H1 (cell line): ENCODE data around the gene MACC1. TPM values are rescaled to one million over a fixed set of nuclear protein-coding genes. Genes with fewer than 3 reads are reported as not detected.

ENCODE experiments used
- CTCF ChIA-PET: fragments of 300-600 bp; sonication (Branson Sonifier 250); formaldehyde crosslinking; loops from one replicate; lab custom pipeline; 2021; ENCODE audit not compliant: partially characterized antibody; lab: Charles Lee
- POLR2A ChIA-PET: fragments of 300-600 bp; sonication (Branson Sonifier 250); formaldehyde crosslinking; loops from one replicate; lab custom pipeline; 2021; ENCODE audit warnings: inconsistent platforms; ENCODE audit not compliant: partially characterized antibody; lab: Charles Lee
- DNase-seq, 2 experiments: peaks; one replicate each; pipeline versions ENCODE4 v3.0.0 to v3.0.0-alpha.2; 2010 to 2022; ENCODE audit warnings: low spot score in 2 of 2, low read depth in 1 of 2, mixed read lengths in 1 of 2
- FAIRE-seq: peaks from 2 replicates; lab custom pipeline; 2011; peaks lifted over from hg19 to GRCh38; lab: Jason Lieb, UNC
- H2AFZ ChIP-seq: 2 replicates; pipeline ENCODE4 v1.8.1; 2012; ENCODE audit warnings: low read length, inconsistent platforms
- H2AK5ac ChIP-seq: 2 replicates; pipeline ENCODE4 v1.6.1; 2013; ENCODE audit warnings: low read depth, low read length
- H2BK120ac ChIP-seq: replicated peaks from 2 replicates; pipeline ENCODE3; 2013; ENCODE audit warnings: low read depth, low read length, inconsistent platforms
- H2BK12ac ChIP-seq: 2 replicates; pipeline ENCODE4 v1.6.1; 2013; ENCODE audit warnings: low read depth, low read length
- H2BK15ac ChIP-seq: 2 replicates; pipeline ENCODE4 v1.6.1; 2013; ENCODE audit warnings: low read length
- H2BK20ac ChIP-seq: 2 replicates; pipeline ENCODE4 v1.6.1; 2013; ENCODE audit warnings: low read length
- H2BK5ac ChIP-seq: 2 replicates; pipeline ENCODE4 v1.6.1; 2013; ENCODE audit warnings: low read depth, low read length
- H3K14ac ChIP-seq: 2 replicates; pipeline ENCODE4 v1.6.1; 2013; ENCODE audit warnings: inconsistent platforms; ENCODE audit not compliant: insufficient read length
- H3K18ac ChIP-seq: 2 replicates; pipeline ENCODE4 v1.6.1; 2013; ENCODE audit warnings: low read length; ENCODE audit errors: extremely low read depth
- H3K23ac ChIP-seq: 2 replicates; pipeline ENCODE4 v1.6.1; 2013; ENCODE audit warnings: inconsistent platforms; ENCODE audit not compliant: insufficient read length
- H3K23me2 ChIP-seq: 2 replicates; pipeline ENCODE4 v1.6.1; 2013; ENCODE audit warnings: low read depth, low read length
- H3K27ac ChIP-seq: 2 replicates; pipeline ENCODE4 v1.6.1; 2011; ENCODE audit warnings: low read depth, low read length, inconsistent platforms
- H3K27me3 ChIP-seq, 4 experiments: replicated peaks in 1 of 4; 1 replicate in 1 of 4; 2 replicates in 3 of 4; pipeline versions ENCODE4 v1.6.1 to v1.8.1; 2011 to 2013; ENCODE audit warnings: low read length in 3 of 4, mild to moderate bottlenecking in 3 of 4, inconsistent platforms in 2 of 4, mixed read lengths in 2 of 4, moderate library complexity in 1 of 4; ENCODE audit not compliant: control insufficient read depth in 3 of 4, insufficient read depth in 3 of 4; ENCODE audit errors: extremely low read depth in 1 of 4
- H3K36me3 ChIP-seq, 4 experiments: 2 replicates each; pipeline versions ENCODE4 v1.6.1 to v1.8.1; 2011 to 2013; ENCODE audit warnings: mild to moderate bottlenecking in 4 of 4, low read length in 3 of 4, moderate library complexity in 2 of 4, control low read depth in 1 of 4, inconsistent platforms in 1 of 4; ENCODE audit not compliant: insufficient read depth in 4 of 4, control insufficient read depth in 2 of 4
- H3K4ac ChIP-seq: replicated peaks from 2 replicates; pipeline ENCODE3; 2013; ENCODE audit warnings: low read length, low read depth, mixed read lengths, inconsistent platforms; ENCODE audit not compliant: insufficient read length
- H3K4me1 ChIP-seq, 4 experiments: replicated peaks in 1 of 4; 1 replicate in 1 of 4; 2 replicates in 3 of 4; pipeline versions ENCODE4 v1.6.1 to v1.8.1; 2011 to 2013; ENCODE audit warnings: low read length in 3 of 4, inconsistent platforms in 2 of 4, mixed read lengths in 1 of 4; ENCODE audit not compliant: insufficient read depth in 4 of 4, control insufficient read depth in 3 of 4
- H3K4me2 ChIP-seq, 2 experiments: 2 replicates each; pipeline versions ENCODE4 v1.6.1 to v1.8.1; 2011 to 2013; ENCODE audit warnings: low read depth in 2 of 2, low read length in 2 of 2, control low read depth in 1 of 2, inconsistent platforms in 1 of 2, mild to moderate bottlenecking in 1 of 2; ENCODE audit not compliant: insufficient read depth in 1 of 2
- H3K4me3 ChIP-seq, 4 experiments: fragments of 200-600, 300-600 bp in 1 of 4; sonication (generic), shearing (Covaris generic), sonication (Bioruptor Twin) in 1 of 4; 2 replicates each; pipeline versions ENCODE4 v1.5.1 to v1.8.1; 2011 to 2016; ENCODE audit warnings: low read length in 4 of 4, low read depth in 3 of 4, control low read depth in 2 of 4, inconsistent platforms in 2 of 4, mild to moderate bottlenecking in 2 of 4, mixed read lengths in 1 of 4, moderate library complexity in 1 of 4; ENCODE audit not compliant: insufficient read depth in 2 of 4; ENCODE audit errors: extremely low read depth in 1 of 4
- H3K56ac ChIP-seq: replicated peaks from 2 replicates; pipeline ENCODE3; 2013; ENCODE audit warnings: low read depth, mild to moderate bottlenecking, mixed read lengths, low read length, inconsistent platforms; ENCODE audit not compliant: insufficient read length
- H3K79me1 ChIP-seq: 2 replicates; pipeline ENCODE4 v1.6.1; 2013; ENCODE audit warnings: low read depth, low read length, control low read depth
- H3K79me2 ChIP-seq, 2 experiments: 2 replicates each; pipeline versions ENCODE4 v1.6.1 to v1.8.1; 2012 to 2013; ENCODE audit warnings: low read length in 2 of 2, mild to moderate bottlenecking in 2 of 2, inconsistent platforms in 1 of 2; ENCODE audit not compliant: insufficient read depth in 2 of 2, control insufficient read depth in 1 of 2
- H3K9ac ChIP-seq, 4 experiments: replicated peaks in 1 of 4; 1 replicate in 1 of 4; 2 replicates in 3 of 4; pipeline versions ENCODE4 v1.6.1 to v1.8.1; 2011 to 2013; ENCODE audit warnings: low read depth in 3 of 4, low read length in 3 of 4, control low read depth in 2 of 4, mild to moderate bottlenecking in 2 of 4, moderate library complexity in 2 of 4, inconsistent platforms in 1 of 4; ENCODE audit errors: extremely low read depth in 1 of 4
- H3K9me3 ChIP-seq, 2 experiments: 2 replicates each; pipeline versions ENCODE4 v1.6.1 to v1.8.1; 2012 to 2013; ENCODE audit warnings: mild to moderate bottlenecking in 2 of 2, moderate library complexity in 2 of 2, control low read depth in 1 of 2, inconsistent platforms in 1 of 2, low read depth in 1 of 2, low read length in 1 of 2, mixed read lengths in 1 of 2; ENCODE audit not compliant: insufficient read depth in 2 of 2
- H4K20me1 ChIP-seq, 2 experiments: replicated peaks in 1 of 2; 2 replicates each; pipeline versions ENCODE3 to v1.8.1; 2011 to 2013; ENCODE audit warnings: inconsistent platforms in 2 of 2, low read length in 2 of 2, mild to moderate bottlenecking in 1 of 2; ENCODE audit not compliant: insufficient read depth in 2 of 2, control insufficient read depth in 1 of 2
- H4K5ac ChIP-seq: 2 replicates; pipeline ENCODE4 v1.6.1; 2013; ENCODE audit warnings: low read length, low read depth, mixed read lengths, inconsistent platforms; ENCODE audit not compliant: insufficient read length
- H4K8ac ChIP-seq: 2 replicates; pipeline ENCODE4 v1.8.0; 2013; ENCODE audit warnings: mild to moderate bottlenecking, moderate library complexity, low read length, inconsistent platforms; ENCODE audit not compliant: insufficient read depth; ENCODE audit errors: extremely low read depth
- H4K91ac ChIP-seq: replicated peaks from 2 replicates; pipeline ENCODE3; 2013; ENCODE audit warnings: low read length, mixed read lengths, inconsistent platforms; ENCODE audit not compliant: insufficient read length
- CREB1 ChIP-seq: IDR thresholded peaks from 2 replicates; pipeline ENCODE4 v1.6.1; 2012; ENCODE audit warnings: inconsistent platforms
- RBBP5 ChIP-seq: IDR thresholded peaks from 2 replicates; pipeline ENCODE4 v1.7.1; 2012; ENCODE audit warnings: low read depth, mild to moderate bottlenecking, inconsistent platforms, low read length, moderate library complexity, borderline replicate concordance
- RFX5 ChIP-seq: IDR thresholded peaks from 2 replicates; pipeline ENCODE4 v1.6.1; 2011; ENCODE audit warnings: low read depth, low read length, improper control_type of control experiment, borderline replicate concordance
- WGBS, 2 experiments: shearing (Covaris generic) in 1 of 2; methylation state at CpG; one replicate each; pipeline versions ENCODE4 v1.1.6 to v1.1.7; 2013 to 2015; ENCODE audit warnings: low lambda C conversion rate in 2 of 2, mixed read lengths in 2 of 2, inconsistent platforms in 1 of 2, low coverage in 1 of 2, missing lambda C conversion rate in 1 of 2; ENCODE audit not compliant: insufficient replicate concordance in 2 of 2, insufficient coverage in 1 of 2, insufficient read length in 1 of 2; ENCODE audit errors: extremely low coverage in 1 of 2, missing lambda C conversion rate in 1 of 2; 5-methylcytosine and 5-hydroxymethylcytosine counted together
- polyA plus RNA-seq, 7 experiments: library from polyadenylated mRNA; depleted of rRNA in 3 of 7; stranded (reverse) in 5 of 7; unstranded in 2 of 7; fragments of >200 nt in 5 of 7; fragments of 200-250 nt in 2 of 7; gene quantifications; 1 replicate in 5 of 7; 2 replicates in 1 of 7; 4 replicates in 1 of 7; pipeline versions ENCODE4 v1.2.1 to v1.2.3, GENCODE V29; 2011 to 2013; ENCODE audit warnings: missing spikeins in 2 of 7, mixed read lengths in 2 of 7
- total RNA-seq: library from RNA; stranded (reverse); fragmentation: NEBNext Ultra II Directional; extraction: Animal tissue kit (Norgen Biotek cat#: 25700); gene quantifications from 2 replicates; pipeline ENCODE4 v1.2.1, GENCODE V29; 2021

The MACC1 gene
- total and polyA plus RNA-seq, 2 of the 8 experiments (the other 6 are each of a cell fraction or from before 2014, with no cell fraction given) = 2.0 to 17.2 TPM

GRCh38 chr7:20197125-20197748 is 19.9 kb downstream of the MACC1 start:
- H3K9me3 ChIP-seq = no peaks in the 10 kb centered on the region
- no peak overlapping the region for H2AFZ ChIP-seq
- no peaks in the 10 kb centered on the region for H3K79me1 ChIP-seq
- no peaks in the 10 kb centered on the region for H3K23me2 ChIP-seq
- ChIA-PET CTCF (interaction anchor here (0.6 to 4.5 kb wide), 26 partner anchors 9 to 483 kb away, joined by 3 to 25 read pairs (median 4); partner anchors contain the start of gene TMEM196), POLR2A (no interaction called here)
- H3K23ac ChIP-seq = no peak overlapping the region
- no peaks in the 10 kb centered on the region for H4K20me1 ChIP-seq
- H3K56ac ChIP-seq = no peak overlapping the region
- no peak overlapping the region for H2BK15ac ChIP-seq
- no peak overlapping the region for H3K4me3 ChIP-seq
- no peak overlapping the region for H2BK20ac ChIP-seq
- no peak overlapping the region for H2AK5ac ChIP-seq
- DNase-seq = no peak
- FAIRE-seq = no peak
- no peak overlapping the region for H3K4me2 ChIP-seq
- no peaks in the 10 kb centered on the region for H3K27me3 ChIP-seq
- H3K79me2 ChIP-seq = no peaks in the 10 kb centered on the region; a peak in 1 of 4 replicates
- H3K9ac ChIP-seq = no peak overlapping the region
- H2BK120ac ChIP-seq = no peak overlapping the region
- no peak overlapping the region for H3K4ac ChIP-seq
- WGBS, 2 experiments = 87% methylated on average over 4 of the region's 4 CpGs; no CpG with 5 or more reads in 1 of the 2 experiments
- no peak overlapping the region for H4K5ac ChIP-seq
- no peak overlapping the region for H3K14ac ChIP-seq
- H2BK12ac ChIP-seq = no peak overlapping the region
- H3K27ac ChIP-seq = no peak overlapping the region
- no peak overlapping the region for H4K91ac ChIP-seq
- H4K8ac ChIP-seq = no peak overlapping the region
- peaks cover 0 to 6% (median 6%) of the 10 kb centered on the region in 4 experiments; a peak in 4 of 7 replicates for H3K4me1 ChIP-seq
- TF ChIP-seq RBBP5 = no peak
- TF ChIP-seq CREB1 = no peak
- no peak for TF ChIP-seq RFX5
- no peak overlapping the region for H3K18ac ChIP-seq
- H3K36me3 ChIP-seq = no peaks in the 10 kb centered on the region
- H2BK5ac ChIP-seq = no peak overlapping the region
